Esophagus muscularis mucosa (tissue), 3 donors: ENCODE data around the gene MAGEB1.

Source experiments
- CTCF ChIP-seq, 3 experiments: fragments of 200-600 bp in 2 of 3; fragments of 450-650 bp in 1 of 3; sonication (generic) in 2 of 3; IDR thresholded peaks; one replicate each; pipeline ENCODE4 v1.5.1; 2017 to 2019; ENCODE audit warnings: antibody characterized with exemption in 3 of 3, mild to moderate bottlenecking in 2 of 3, moderate library complexity in 1 of 3
- EP300 ChIP-seq: sonication (generic); formaldehyde crosslinking; IDR thresholded peaks from one replicate; pipeline ENCODE4 v1.6.1; 2017; ENCODE audit warnings: antibody characterized with exemption

GRCh38 chrX:30283456-30284200 lies 36.7 kb downstream of the MAGEB1 start:
- TF ChIP-seq CTCF (IDR thresholded peaks at IDR 0.05), result no peak
- TF ChIP-seq EP300, result no peak
